ENCODE data around the gene C1orf87.
A peak's percentile ranks its signal among the peaks of the same experiment; 100 is the strongest.

The C1orf87 gene

GRCh38 chr1:59947047-59947938 lies 126.3 kb downstream of the C1orf87 start:
- DNase-seq (ENCODE audit: low read depth), result peak; percentile 24

- DNase-seq (ENCODE audit: low read depth), result no peak
Measured at GRCh38 chr1:59945790-59946189, 127.8 kb downstream of the C1orf87 start.

Measured in stimulated activated CD4-positive, alpha-beta T cell treated with anti-CD3 and anti-CD28 coated beads, Interleukin-2, amount 100 ng/mL, for 4 hours (primary cell).